Stimulated activated CD8-positive, alpha-beta memory T cell treated with anti-CD3 and anti-CD28 coated beads, Interleukin-15, amount 100 ng/mL, for 48 hours (primary cell): Measurements from ENCODE around the gene AMN1.
A peak's percentile ranks its signal among the peaks of the same experiment; 100 is the strongest.
"Not testable (repeated sequence)": the region's sequence is repeated elsewhere in the genome, so short reads cannot be mapped to it uniquely, and the experiment has no call there.

ENCODE experiments used
- DNase-seq, 2 donors: peaks; one replicate each; pipeline ENCODE4 v3.0.0-alpha.2; 2020; ENCODE audit warnings: low read depth in 2 of 2

Gene AMN1

DNA sequence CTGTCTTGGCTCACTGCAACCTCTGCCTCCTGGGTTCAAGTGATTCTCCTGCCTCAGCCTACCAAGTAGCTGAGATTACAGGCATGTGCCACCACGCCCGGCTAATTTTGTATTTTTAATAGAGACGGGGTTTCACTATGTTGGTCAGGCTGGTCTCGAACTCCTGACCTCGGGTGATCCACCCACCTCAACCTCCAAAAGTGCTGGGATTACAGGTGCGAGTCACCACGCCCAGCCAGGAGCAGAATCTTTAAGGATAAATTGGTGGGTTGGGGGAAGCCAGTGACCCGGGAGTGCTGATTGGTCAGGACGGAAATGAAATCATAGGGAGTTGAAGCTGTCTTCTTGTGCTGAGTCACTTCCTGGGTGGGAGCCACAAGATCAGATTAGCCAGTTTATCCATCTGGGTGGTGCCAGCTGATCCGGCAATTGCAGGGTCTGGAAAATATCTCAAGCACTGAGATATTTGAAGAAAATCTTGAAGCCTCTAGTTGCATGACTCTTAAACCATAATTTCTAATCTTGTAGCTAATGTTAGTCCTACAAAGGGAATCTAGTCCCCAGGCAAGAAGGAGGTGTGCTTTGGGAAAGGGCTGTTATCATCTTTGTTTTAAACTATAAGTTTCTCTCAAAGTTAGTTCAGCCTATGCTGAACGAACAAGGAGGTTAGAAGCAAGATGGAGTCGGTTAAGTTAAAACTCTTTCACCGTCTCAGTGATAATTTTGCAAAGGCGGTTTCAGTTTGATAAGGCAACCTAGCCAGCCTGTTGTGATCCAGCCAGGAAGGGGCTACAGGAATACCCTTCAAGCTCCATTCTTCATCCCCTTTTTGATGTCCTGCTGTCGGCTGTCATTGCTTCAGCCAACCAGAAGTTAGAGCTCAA lies 5.0 kb upstream of the AMN1 start:
- DNase-seq, result not testable (repeated sequence)

DNA sequence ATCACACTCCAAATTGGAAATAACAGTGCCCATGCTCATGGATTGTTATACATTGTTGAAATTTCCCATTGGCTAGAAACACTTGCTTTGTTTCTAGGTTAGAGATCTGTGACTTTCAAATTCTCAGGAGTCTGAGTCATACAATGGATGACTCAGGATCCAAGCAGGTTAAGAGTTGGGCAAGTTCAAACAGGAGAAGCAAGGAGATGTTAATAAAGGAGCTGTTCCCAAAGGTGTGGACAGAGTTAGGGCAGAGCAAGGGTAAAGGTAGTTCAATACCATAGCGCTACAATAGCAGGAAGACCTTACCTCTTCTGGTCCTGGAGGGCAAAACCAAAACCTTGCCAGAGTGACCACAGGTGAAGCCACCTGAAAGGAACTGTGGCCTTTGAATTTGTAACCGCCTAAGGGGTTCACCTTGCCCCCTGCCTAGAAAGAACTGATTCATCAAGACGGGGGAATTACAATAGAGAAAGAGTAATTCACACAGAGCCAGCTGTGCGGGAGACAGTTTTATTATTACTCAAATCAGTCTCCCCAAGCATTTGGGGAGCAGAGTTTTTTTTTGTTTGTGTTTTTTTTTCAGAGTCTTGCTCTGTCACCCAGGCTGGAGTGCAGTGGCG lies 4.2 kb upstream of the AMN1 start:
- peak in 1 of 2 donors; percentile 40 for DNase-seq

- not testable (repeated sequence) for DNase-seq
Measured at GRCh38 chr12:31731203-31731602, 2.4 kb upstream of the AMN1 start.

DNA sequence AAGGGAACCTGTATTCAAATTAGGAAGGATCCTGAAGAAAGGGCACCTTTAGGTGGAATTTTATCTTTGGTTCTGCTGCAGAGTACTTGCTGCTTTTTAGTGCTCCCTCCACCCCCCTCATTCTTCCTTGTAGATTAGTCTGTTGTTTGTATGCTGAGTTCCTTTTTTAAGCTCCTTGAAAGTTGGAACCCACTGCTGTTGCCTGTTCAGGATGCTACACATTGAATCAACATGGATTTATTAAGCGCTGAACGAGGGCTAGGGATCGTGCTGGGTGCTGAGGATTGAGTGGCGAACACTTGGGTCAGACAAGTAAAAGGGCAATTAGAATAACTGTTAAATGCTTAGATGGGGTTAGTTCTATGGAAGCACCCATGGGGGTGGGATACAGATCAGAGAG lies 884 bp upstream of the AMN1 start:
- DNase-seq, result no peak

DNA sequence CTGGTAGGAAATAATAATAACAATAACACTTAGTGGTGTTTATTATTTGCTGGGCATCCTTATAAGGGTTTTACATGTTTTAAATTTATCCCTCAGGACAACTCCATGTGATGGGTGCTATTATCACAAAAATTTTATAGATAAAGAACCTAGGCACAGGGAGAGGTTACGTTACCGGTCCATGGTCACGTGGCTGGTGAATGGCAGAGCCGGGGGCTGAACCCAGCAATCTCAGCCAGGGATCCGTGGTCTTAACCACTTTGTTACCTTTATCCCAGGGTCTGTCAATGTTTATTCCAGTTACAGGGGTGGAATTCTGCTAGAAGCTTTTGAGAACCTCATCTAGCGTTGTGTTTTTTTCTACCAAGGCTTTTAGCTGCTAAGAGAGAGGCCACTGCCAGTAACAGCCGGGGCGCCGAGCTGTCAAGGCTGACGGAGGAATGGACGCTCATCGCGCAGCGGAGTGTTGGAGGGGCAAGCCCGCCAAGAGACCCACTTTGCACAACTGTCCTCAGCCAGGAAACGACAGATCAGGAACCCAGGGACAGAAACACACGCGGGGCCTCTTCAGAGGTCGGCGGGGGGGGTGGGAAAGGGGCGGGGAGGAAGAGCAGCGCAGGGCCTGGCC lies 418 bp downstream of the AMN1 start:
- no peak for DNase-seq

GRCh38 chr12:31727192-31727591 lies 1.6 kb downstream of the AMN1 start:
- no peak for DNase-seq

GRCh38 chr12:31726575-31726974 lies 2.2 kb downstream of the AMN1 start:
- DNase-seq, result no peak

DNA sequence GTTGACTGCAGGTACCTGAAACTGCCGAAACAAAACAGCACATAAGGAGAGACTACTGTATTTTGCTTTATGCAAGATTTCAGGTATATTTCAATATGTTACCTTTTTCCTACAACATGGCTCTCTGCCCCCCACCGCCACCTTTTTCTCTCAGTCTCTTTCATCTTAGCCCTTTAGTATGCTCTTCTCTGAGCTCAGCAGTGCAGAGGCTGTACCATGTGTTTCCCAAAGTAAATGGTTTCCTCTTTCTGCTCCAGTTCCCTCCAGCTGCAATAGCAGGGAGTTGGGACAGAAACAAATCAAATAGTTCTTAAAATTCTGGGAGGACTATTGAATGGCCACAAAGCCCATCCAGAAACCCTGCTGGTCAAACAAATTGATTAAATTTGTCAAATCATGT lies 4.3 kb downstream of the AMN1 start:
- no peak for DNase-seq

GRCh38 chr12:31722580-31722979 lies 6.2 kb downstream of the AMN1 start:
- DNase-seq, result no peak

GRCh38 chr12:31718542-31719198 lies 10.2 kb downstream of the AMN1 start:
- DNase-seq, result not testable (repeated sequence)

- not testable (repeated sequence) for DNase-seq
Measured at GRCh38 chr12:31716998-31717397, 11.8 kb downstream of the AMN1 start.

DNA sequence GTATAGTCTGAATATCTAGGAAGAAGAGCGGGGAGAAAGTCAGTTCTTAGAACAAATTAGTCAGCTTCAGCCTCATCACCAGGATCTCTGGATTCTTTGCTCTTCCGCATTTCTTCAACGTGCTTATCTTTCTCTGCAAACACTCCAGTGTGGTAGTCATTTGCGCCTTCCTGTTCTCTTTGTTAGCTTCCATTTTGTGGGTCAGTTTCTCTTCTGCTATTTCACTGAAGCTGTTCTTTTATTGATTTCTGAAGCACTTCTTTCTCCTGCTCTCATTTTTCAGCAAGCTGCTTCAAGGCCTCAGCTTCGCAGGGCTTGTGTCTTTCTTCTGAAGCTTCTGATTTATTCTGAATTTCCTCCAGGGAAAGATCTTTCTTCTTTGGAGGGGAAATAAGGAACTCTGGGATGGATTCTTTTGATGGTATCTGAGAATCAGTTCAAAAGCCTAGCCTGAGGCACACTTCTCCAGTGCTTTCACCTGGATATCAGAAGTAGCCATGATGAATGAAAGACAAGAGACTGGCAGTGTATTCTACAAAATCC lies 13.5 kb downstream of the AMN1 start:
- no peak for DNase-seq

DNA sequence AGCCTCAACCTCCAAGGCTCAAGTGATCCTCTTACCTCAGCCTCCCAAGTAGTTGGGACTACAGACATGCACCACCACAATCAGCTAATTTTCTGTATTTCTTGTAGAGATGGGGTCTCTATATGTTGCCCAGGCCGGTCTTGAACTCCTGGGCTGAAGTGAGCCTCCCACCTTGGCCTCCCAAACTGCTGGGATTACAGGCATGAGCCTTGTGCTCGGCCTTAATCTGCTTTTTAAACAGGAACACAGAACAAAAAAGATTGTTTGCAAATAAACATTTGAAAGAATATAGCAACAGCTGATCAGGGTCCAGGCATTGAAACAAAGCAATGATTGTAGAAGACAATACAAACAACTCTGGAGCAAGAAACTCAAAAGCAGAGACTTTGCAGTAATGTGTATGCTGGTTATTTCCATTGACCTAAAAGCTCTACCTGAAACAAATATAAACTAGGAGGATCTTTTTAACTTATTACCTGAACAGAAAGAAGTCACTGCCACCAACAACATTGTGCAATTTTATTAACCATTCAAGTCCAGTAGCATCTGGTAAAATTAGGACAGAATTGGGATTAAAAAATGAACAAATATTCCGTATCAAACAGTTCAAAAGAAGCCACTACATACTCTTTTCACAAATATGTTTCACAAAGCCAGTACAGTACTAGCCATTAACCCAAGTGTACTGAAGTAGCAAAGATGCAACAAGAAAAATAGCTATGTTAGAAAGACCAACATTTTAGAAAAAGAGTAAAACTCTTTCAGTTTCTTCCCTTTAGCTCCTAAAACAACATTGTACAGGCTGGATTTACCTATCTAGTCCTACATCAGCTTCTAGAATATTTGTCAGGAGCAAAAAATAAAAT lies 14.2 kb downstream of the AMN1 start:
- DNase-seq, result no peak

GRCh38 chr12:31712877-31713276 lies 15.9 kb downstream of the AMN1 start:
- no peak for DNase-seq

- no peak for DNase-seq
Measured at GRCh38 chr12:31710021-31710818, 18.6 kb downstream of the AMN1 start.

DNA sequence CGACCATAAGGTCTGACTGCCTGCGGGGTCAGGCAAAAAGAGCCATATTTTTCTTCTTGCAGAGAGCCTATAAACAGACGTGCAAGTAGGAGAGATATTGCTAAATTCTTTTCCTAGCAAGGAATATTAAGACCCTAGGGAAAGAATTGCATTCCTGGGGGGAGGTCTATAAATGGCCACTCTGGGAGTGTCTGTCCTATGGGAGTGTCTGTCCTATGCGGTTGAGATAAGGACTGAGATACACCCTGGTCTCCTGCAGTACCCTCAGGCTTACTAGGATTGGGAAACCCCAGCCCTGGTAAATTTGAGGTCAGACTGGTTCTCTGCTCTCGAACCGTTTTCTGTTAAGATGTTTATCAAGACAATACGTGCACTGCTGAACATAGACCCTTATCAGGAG lies 20.7 kb downstream of the AMN1 start:
- DNase-seq, result not testable (repeated sequence)

DNA sequence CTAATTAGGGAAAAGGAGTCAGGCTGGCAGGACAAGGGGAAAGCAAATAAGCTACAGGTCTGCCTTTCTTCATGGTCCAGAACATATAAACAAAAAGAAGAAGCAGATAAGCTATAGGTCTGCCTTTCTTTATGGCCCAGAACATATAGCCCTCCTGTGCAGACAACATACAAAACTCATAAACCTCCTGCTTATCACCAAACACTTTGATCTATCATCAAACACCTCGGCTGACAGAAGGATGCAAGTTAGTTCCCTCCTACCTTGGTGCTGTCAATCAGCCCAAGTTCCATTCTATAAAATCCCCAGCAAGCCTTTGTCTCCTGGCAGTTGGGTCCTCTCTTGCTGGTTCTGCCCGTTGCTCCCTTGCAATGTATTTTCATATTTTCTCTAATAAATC lies 23.2 kb downstream of the AMN1 start:
- DNase-seq, result no peak

GRCh38 chr12:31702047-31702446 lies 26.8 kb downstream of the AMN1 start:
- DNase-seq, result no peak

GRCh38 chr12:31689921-31690320 lies 38.9 kb downstream of the AMN1 start:
- not testable (repeated sequence) for DNase-seq

DNA sequence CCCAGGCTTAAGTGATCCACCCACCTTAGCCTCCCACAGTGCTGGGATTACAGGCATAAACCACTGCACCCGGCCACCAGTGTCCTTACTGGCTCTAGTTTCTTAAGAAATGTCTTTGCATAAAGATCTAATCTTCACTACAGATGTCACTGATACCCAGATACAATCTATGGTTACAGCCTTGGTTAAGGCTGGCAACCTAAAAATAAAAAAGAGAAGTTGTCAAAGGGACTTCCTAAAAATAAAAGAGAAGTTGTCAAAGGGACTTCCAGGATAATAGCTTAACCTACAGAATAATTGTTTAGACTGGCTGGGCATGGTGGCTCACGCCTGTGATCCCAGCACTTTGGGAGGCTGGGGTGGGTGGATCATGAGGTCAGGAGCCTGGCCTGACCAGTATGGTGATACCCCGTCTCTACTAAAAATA lies 41.7 kb downstream of the AMN1 start:
- no peak for DNase-seq
